Measurements from ENCODE around the gene PLGRKT.

- TF ChIP-seq CTCF (IDR thresholded peaks at IDR 0.05) (peak; percentile 46 to 86 (median 72)), POLR2A (IDR thresholded peaks at IDR 0.05) (peak; percentile 69 to 82 (median 81))
These were observed 12.8 kb upstream of the PLGRKT start, which contains the start of gene CD274 for GRCh38 chr9:5450359-5451091.

All from body of pancreas (tissue), 4 donors.